Psoas muscle (tissue), 8 donors: ENCODE results near the gene POLE. TPM values are rescaled to one million over a fixed set of nuclear protein-coding genes. Genes with fewer than 3 reads are reported as not detected.
A peak's percentile ranks its signal among the peaks of the same experiment; 100 is the strongest.

Experiments
- ATAC-seq, 4 donors: fragments of 200-7000 bp; cut with Tn5 transposase; one replicate each; pipeline ENCODE4 v1.9.1; 2020; ENCODE audit warnings: moderate library complexity in 3 of 4, mild to moderate bottlenecking in 2 of 4
- DNase-seq, 2 donors: peaks; one replicate each; pipeline ENCODE4 v3.0.0-alpha.2; 2020
- H3K27ac ChIP-seq: fragments of 200-600 bp; one replicate; pipeline ENCODE4 v1.8.0; 2022
- H3K27me3 ChIP-seq, 3 donors: fragments of 200-600 bp in 1 of 3; one replicate each; pipeline versions ENCODE4 v1.6.1 to v1.8.0; 2013 to 2022; ENCODE audit warnings: low read length in 2 of 3, mild to moderate bottlenecking in 2 of 3, moderate library complexity in 1 of 3; ENCODE audit not compliant: insufficient read depth in 3 of 3
- H3K36me3 ChIP-seq, 2 donors: fragments of 200-600 bp in 1 of 2; one replicate each; pipeline versions ENCODE4 v1.6.1 to v1.8.0; 2013 to 2022; ENCODE audit warnings: low read depth in 1 of 2, mild to moderate bottlenecking in 1 of 2, moderate library complexity in 1 of 2; ENCODE audit not compliant: insufficient read depth in 1 of 2
- H3K4me1 ChIP-seq: fragments of 200-600 bp; one replicate; pipeline ENCODE4 v1.8.0; 2022
- H3K4me3 ChIP-seq: fragments of 200-600 bp; one replicate; pipeline ENCODE4 v1.8.0; 2022; ENCODE audit warnings: mild to moderate bottlenecking
- H3K9me3 ChIP-seq: fragments of 200-600 bp; one replicate; pipeline ENCODE4 v1.8.0; 2022
- CTCF ChIP-seq: fragments of 200-600 bp; IDR thresholded peaks from one replicate; pipeline ENCODE4 v1.8.0; 2022; ENCODE audit warnings: antibody characterized with exemption
- WGBS, 3 donors: extraction: QIAGEN DNeasy Blood & Tissue Kit; methylation state at CpG; one replicate each; pipeline versions ENCODE4 v1.1.6 to v1.1.7; 2013; 5-methylcytosine and 5-hydroxymethylcytosine counted together
- intact Hi-C, 2 donors: fragments of 100-400 bp; cut with DNase I; formaldehyde crosslinking; loops; one replicate each; pipeline versions ENCODE4 v1.11.0 to v1.14.2; 2022
- polyA plus RNA-seq, 3 donors: library from polyadenylated mRNA; stranded (reverse); fragments of 200-250 nt; gene quantifications; one replicate each; pipeline ENCODE4 v1.2.3, GENCODE V29; 2013
- total RNA-seq, 4 donors: library from RNA; stranded (reverse); fragmentation: NEBNext Ultra II Directional in 2 of 4; extraction: Animal tissue kit (Norgen Biotek cat#: 25700) in 2 of 4; gene quantifications; one replicate each; pipeline versions ENCODE4 v1.2.1 to v1.2.4, GENCODE V29; 2021 to 2023
- donor health status: healthy with polysubstance abuse.
- donor health status: DM: no; HTN: no; CAD: no; lungs with moderate emphysema.
- donor health status: Bipolar disorder and iron deficiency.
- donor health status: healthy.
- donor health status: DM: yes; HTN: yes; CAD: no.
- donor health status: DM: no; HTN: no; CAD: no.
- donor health status: DM: no; HTN: no; CAD: no.
- donor health status: DM: yes; HTN: yes; CAD: no.

POLE gene
- total and polyA plus RNA-seq, 7 donors, result 4.2 to 15.1 (median 6.7) TPM

GRCh38 chr12:132640936-132641335, 46.2 kb downstream of the POLE start:
- DNase-seq (no peak), ATAC-seq (no peak)
- Histone ChIP-seq H3K9me3 (no peaks in the 10 kb centered on the region), H3K4me1 (no peaks in the 10 kb centered on the region), H3K27ac (no peak overlapping the region), H3K27me3 (no peaks in the 10 kb centered on the region), H3K36me3 (peaks cover under 1 to 65% of the 10 kb centered on the region in 2 donors), H3K4me3 (no peak overlapping the region)
- intact Hi-C loops, result loop anchor here in 1 of 2 donors (2.0 kb wide), 1 partner anchor 226 kb away; no protein-coding TSS in a partner anchor
- WGBS, 3 donors, result 85 to 94% (median 88%) methylated on average over 10 of the region's 10 CpGs
- TF ChIP-seq CTCF, result no peak

GRCh38 chr12:132639956-132640520, 47.1 kb downstream of the POLE start:
- Histone ChIP-seq H3K4me3 (no peak overlapping the region), H3K36me3 (peaks cover 0 to 72% of the 10 kb centered on the region in 2 donors), H3K27me3 (no peaks in the 10 kb centered on the region), H3K27ac (no peak overlapping the region), H3K9me3 (no peaks in the 10 kb centered on the region), H3K4me1 (no peaks in the 10 kb centered on the region)
- WGBS, 3 donors, result 89 to 90% (median 89%) methylated on average over 12 of the region's 12 CpGs
- intact Hi-C loops, result loop anchor here in 1 of 2 donors (2.0 kb wide), 1 partner anchor 225 kb away; no protein-coding TSS in a partner anchor
- DNase-seq, result no peak
- ATAC-seq, result no peak
- no peak for TF ChIP-seq CTCF

GRCh38 chr12:132638541-132639408, 48.4 kb downstream of the POLE start:
- Histone ChIP-seq H3K9me3 (no peaks in the 10 kb centered on the region), H3K27ac (no peak overlapping the region), H3K36me3 (peaks cover 0 to 82% of the 10 kb centered on the region in 2 donors), H3K4me1 (no peaks in the 10 kb centered on the region), H3K27me3 (no peaks in the 10 kb centered on the region), H3K4me3 (no peak overlapping the region)
- intact Hi-C loops, result no loop called here
- peak in 3 of 4 donors; percentile 60 to 65 (median 61) for ATAC-seq
- peak; percentile 70 for TF ChIP-seq CTCF
- DNase-seq, result peak; percentile 54 to 75
- 77 to 79% (median 77%) methylated on average over 23 to 25 of the region's 25 CpGs for WGBS, 3 donors

- DNase-seq (no peak), ATAC-seq (no peak)
- WGBS, 3 donors, result 87 to 93% (median 90%) methylated on average over 18 of the region's 18 CpGs
- intact Hi-C loops, result no loop called here
- Histone ChIP-seq H3K4me1 (no peaks in the 10 kb centered on the region), H3K27me3 (no peaks in the 10 kb centered on the region), H3K9me3 (no peaks in the 10 kb centered on the region), H3K27ac (no peak overlapping the region), H3K4me3 (no peak overlapping the region), H3K36me3 (peaks cover 0 to 82% of the 10 kb centered on the region in 2 donors)
- TF ChIP-seq CTCF, result no peak
Observed at GRCh38 chr12:132637811-132638210, 49.3 kb downstream of the POLE start.
